HG03135 (cell line): ENCODE results near the gene SH3BGRL.

Source experiments
- ATAC-seq: cut with Tn5 transposase; IDR thresholded peaks from one replicate; pipeline ENCODE4 v1.9.1; 2021; ENCODE audit warnings: mild to moderate bottlenecking, moderate library complexity; ENCODE audit not compliant: unreplicated experiment

SH3BGRL gene

GRCh38 chrX:81201671-81202455, at the start of gene SH3BGRL, which contains the start of gene HMGN5:
TSS of gene SH3BGRL (plus strand) at chrX:81202102. CDS start at chrX:81202201, 99 bp downstream.
TSS of gene HMGN5 (minus strand) at chrX:81201913. CDS start at chrX:81121549, 80,364 bp downstream.
- ATAC-seq, result peak; percentile 96

GRCh38 chrX:81168391-81168790, 33.5 kb upstream of the SH3BGRL start:
- ATAC-seq, result no peak

DNA sequence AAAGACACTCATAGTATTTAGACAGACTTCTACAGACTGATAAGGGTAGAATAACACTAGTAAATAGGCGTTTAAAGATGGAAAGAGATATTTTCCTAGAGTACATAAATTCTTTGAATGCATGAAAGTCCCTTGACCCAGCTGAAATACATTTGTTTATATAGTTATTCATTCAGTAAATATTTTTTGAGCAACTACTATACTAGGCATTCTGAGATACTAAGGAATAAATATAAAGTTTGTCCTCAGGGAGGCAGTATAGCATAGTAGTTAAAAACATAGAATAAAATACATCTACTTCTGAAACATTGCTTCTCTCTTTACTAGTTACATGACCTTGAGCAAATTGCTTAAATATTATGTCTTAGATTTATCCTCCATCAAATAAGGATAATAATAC, 27.6 kb upstream of the SH3BGRL start:
- no peak for ATAC-seq

DNA sequence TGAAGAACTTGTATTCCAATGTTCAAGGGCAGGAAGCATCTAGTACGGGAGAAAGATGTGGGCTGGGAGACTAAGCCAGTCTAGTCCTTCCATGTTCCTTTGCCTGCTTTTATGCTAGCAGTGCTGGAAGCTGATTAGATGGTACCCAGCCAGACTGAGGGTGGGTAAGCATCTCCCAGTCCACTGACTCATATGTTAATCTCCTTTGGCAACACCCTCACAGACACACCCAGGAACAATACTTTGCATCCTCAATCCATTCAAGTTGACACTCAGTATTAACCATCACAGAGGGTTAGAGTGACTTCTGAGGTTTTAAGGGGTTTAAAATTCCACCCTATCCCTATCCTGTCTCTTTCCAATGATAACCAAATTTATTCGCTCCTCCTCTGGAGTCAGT, 6.6 kb upstream of the SH3BGRL start:
- no peak for ATAC-seq

DNA sequence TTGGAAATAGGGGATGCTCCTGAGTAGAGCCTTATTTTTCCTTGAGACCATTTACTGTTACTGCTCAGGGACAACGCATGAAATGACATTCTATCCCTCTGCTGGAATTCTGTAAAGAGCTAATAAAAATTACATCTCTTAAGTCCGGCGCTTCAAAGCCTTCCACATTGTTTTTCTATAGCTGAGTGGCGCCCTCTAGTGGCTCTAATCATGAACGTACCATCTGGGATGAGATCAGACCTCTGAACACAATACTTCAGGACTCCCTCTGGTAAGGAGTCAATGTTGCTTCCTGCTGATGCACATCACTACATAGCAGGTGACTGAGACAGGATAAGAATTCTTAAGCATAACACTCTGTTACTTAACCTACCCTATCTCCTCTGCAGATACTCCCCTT, 6.2 kb upstream of the SH3BGRL start:
- ATAC-seq, result no peak

DNA sequence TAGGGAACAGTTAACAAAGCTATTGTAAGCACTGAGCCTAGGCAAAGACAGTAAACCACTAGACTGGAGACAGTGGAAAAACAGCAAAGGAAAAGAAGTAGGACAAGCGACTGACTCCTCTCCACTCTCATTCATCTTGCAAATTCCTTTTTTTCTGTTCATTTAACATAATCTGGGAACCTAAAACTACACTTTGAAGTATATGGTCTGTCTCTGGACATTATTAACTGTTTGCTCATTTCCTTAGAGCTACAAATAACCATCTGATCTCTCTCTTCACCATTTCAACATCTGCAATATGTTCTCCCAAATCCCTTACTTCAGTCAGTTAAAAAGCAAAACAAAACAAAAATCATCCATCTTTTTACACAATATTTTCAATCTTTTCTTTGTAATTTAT, 831 bp upstream of the SH3BGRL start:
- ATAC-seq, result no peak

GRCh38 chrX:81202456-81202819, 536 bp downstream of the SH3BGRL start:
- ATAC-seq, result no peak

- no peak for ATAC-seq
Observed at GRCh38 chrX:81202943-81203342, 1.0 kb downstream of the SH3BGRL start.

DNA sequence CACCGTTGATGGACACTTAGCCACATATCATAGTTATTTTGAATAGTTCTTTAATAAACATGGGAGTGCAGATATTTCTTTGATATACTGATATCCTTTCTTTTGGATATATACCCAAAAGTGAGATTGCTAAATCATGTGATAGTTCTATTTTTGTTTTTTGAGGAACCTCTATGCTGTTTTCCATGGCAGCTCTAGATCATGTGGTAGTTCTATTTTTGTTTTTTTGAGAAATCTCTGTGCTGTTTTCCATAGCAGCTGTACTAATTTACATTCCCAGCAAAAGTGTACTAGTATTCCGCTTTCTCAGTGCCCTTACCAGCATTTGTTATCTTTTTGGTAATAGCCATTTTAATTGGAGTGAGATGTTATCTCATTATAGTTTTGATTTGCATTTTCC, 3.6 kb downstream of the SH3BGRL start:
- ATAC-seq, result no peak

DNA sequence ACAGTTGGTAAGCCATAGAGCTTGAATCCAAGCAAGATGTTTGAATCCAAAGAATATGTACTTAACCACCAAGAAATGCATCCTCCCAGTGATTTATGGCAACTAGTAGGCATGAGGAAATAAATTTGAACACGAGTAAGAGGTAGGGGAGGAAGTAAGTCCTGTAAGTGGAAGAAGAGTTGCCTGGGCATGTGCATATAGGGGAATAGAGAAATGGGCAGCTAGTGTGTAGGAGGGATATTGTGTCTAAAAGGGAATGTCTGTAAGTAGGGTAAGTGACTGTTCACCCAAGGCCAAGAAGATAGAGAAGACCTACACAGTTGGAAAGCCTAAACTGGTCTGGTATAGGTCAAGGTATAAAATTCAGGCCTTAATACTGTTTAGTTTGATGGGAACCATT, 4.6 kb downstream of the SH3BGRL start:
- ATAC-seq, result no peak

DNA sequence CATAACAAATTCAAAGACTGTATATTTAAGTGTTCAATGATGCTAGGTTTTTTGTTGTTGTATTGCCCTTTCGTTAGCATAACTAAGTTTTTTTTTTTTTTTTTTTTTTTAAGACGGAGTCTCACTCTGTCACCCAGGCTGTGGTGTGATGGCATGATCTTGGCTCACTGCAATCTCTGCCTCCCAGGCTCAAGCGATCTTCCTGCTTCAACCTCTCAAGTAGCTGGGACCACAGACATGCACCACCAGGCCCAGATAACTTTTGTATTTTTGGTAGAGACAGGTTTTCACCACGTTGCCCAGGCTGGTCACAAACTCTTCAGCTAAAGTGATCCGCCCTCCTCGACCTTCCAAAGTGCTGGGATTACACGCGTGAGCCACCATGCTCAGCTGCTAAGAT, 7.0 kb downstream of the SH3BGRL start:
- no peak for ATAC-seq

- ATAC-seq, result no peak
Observed at GRCh38 chrX:81215685-81216084, 13.8 kb downstream of the SH3BGRL start.

DNA sequence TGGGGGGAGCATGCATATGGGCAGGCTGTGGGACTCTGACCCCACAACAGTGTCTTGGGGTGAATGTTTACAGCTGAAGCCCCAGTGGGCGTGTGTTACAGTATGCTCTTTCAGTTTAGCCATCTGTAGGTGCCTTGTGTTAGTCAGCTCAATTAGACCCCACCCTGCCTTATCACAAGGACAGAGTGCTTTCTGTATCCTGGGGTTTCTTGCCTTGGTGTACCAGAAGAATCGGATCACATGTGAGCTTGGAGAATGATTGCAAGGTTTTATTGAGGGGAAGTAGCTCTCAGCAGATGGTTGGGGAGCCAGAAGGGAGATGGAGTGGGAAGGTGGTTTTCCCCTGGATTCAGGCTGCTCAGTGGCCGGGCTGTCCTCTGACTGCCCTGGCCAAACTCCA, 27.3 kb downstream of the SH3BGRL start:
- ATAC-seq, result no peak

DNA sequence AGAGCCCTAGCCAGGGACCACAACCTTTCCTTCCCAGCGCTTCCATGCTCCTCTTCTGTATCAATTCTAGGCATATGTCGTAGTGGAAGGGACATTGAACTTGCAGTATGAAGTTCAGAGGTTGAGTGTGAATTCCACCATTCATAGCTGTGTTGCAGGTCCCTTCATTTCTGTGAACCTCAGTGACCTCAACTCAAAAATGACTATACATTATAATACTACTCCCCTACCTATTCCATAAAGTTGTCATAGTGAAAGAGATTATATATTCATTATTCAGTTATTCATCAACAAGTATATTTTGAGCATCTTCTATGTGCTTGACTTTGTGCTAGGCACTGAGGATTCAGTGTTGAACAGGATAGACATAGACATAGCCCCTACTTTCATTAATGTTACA, 28.0 kb downstream of the SH3BGRL start:
- no peak for ATAC-seq

DNA sequence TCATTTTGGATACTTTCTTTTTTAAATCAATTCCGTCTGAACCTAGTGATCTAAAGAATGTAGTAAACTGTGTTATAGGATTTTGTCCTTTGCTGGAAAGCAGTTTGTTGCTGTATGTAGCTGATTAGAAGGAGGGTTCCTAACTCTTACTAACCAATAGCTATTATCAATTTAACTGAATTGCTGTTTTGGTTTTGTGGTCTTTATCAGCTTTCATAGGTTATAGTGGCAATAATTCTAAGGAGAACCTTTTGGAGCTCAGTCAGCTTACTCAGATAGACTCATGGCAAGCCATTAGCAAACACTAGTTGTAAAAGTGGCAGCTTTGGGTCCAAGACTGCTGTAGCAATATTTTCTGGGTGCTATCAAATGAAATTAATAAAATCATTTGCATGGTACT, 29.6 kb downstream of the SH3BGRL start:
- ATAC-seq, result no peak

DNA sequence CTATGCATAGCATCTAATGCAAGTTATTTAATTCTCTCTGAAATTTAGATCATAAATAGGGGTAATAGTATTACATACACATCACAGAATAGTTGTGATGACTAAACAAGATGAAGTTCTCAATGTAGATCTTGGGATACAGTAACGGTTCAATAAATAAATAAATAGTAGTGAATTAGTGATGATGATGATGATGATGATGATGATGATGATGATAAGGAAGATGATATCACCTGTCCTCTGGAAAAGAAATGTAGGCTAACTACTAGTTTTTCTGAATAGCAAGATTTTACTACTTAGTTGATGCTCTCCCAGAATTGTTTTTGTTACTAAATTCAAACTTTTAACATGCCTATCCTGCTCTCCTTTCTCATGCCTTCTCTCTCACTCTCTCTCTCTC, 30.3 kb downstream of the SH3BGRL start:
- no peak for ATAC-seq

DNA sequence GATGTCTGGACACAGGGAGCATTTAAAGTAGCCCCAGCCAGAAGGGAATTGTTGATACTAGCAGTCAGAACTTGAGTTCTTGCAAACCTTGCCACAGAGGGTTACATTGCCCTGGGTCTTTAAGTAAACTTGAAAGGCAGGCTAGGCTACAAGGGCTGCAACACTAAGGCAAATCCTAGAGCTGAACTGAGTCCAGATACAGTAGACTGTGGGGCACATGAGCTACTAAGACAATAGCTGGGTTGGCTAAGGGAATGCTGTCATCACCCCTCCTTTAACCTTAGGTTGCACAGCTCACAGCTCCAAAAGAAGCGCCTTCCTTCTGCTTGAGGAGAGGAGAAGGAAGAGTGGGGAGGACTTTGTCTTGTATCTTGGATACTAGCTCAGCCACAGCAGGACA, 35.6 kb downstream of the SH3BGRL start:
- no peak for ATAC-seq

DNA sequence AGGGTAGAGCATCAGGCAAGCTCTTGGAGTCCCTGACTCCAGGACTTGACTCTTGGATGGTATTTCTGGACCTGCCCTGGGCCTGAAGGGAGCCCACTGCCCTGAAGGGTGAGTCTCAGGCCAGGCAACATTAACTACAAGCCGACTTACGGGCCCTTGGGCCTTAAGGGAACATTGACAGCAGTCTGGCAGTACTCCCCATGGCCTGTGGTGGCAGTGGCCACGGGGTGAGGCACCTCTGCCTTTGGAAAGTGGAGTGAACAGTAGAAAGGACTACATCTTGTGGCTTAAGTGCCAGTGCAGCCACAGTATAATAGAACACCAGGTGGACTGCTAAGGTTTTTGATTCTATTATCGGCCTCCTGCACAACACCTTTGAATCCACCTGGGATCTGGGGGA, 36.3 kb downstream of the SH3BGRL start:
- no peak for ATAC-seq

GRCh38 chrX:81240701-81241331, 38.9 kb downstream of the SH3BGRL start:
- ATAC-seq, result no peak

DNA sequence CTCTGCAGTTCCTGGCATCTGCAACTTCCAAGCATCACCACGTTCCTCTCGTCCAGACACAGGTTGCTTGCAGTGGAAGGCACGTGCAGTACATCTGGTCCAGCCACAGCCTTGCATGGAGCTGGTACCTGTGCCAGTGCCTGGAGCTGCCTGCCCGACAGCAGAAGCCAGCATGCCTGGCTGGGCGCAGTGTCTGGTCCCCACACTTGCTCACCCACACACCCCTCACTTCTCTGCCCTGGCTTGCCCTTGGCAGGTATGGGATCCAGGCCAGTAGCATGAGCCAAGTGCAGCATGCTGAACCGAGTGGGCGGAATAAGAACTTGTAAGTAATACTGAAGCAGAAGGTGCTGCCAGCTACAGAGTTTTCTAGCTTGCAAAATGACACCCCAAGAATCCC, 39.9 kb downstream of the SH3BGRL start:
- no peak for ATAC-seq

GRCh38 chrX:81255876-81256275, 54.0 kb downstream of the SH3BGRL start:
- ATAC-seq, result no peak

GRCh38 chrX:81257817-81258216, 55.9 kb downstream of the SH3BGRL start:
- no peak for ATAC-seq
